GM15510 (cell line): ENCODE data around the gene ARSB.

Experiments
- POLR2A ChIP-seq: IDR thresholded peaks from 3 replicates; pipeline ENCODE4 v1.6.1; 2011; ENCODE audit warnings: borderline replicate concordance; ENCODE audit not compliant: insufficient read length; ENCODE audit errors: extremely low read depth

The ARSB gene

GRCh38 chr5:78923622-78923970 is 61.5 kb downstream of the ARSB start:
- no peak for TF ChIP-seq POLR2A

GRCh38 chr5:78922879-78923621 is 62.1 kb downstream of the ARSB start:
- no peak for TF ChIP-seq POLR2A

GRCh38 chr5:78920604-78921003 is 64.5 kb downstream of the ARSB start:
- TF ChIP-seq POLR2A, result no peak

GRCh38 chr5:78919796-78920195 is 65.3 kb downstream of the ARSB start:
- no peak for TF ChIP-seq POLR2A

- no peak for TF ChIP-seq POLR2A
These were observed 69.1 kb downstream of the ARSB start for GRCh38 chr5:78916044-78916443.

GRCh38 chr5:78915170-78915569 is 69.9 kb downstream of the ARSB start:
- no peak for TF ChIP-seq POLR2A

GRCh38 chr5:78912811-78913210 is 72.3 kb downstream of the ARSB start:
- TF ChIP-seq POLR2A, result no peak

GRCh38 chr5:78912085-78912771 is 72.9 kb downstream of the ARSB start:
- TF ChIP-seq POLR2A, result no peak

GRCh38 chr5:78908173-78909061 is 76.7 kb downstream of the ARSB start:
- TF ChIP-seq POLR2A, result no peak

- no peak for TF ChIP-seq POLR2A
These were observed 77.7 kb downstream of the ARSB start for GRCh38 chr5:78907255-78907891.

- no peak for TF ChIP-seq POLR2A
These were observed 79.8 kb downstream of the ARSB start for GRCh38 chr5:78905084-78905938.

- no peak for TF ChIP-seq POLR2A
These were observed 81.2 kb downstream of the ARSB start for GRCh38 chr5:78903861-78904260.

- no peak for TF ChIP-seq POLR2A
These were observed 81.8 kb downstream of the ARSB start for GRCh38 chr5:78903353-78903752.

GRCh38 chr5:78899922-78900362 is 85.2 kb downstream of the ARSB start:
- TF ChIP-seq POLR2A, result no peak

- TF ChIP-seq POLR2A, result no peak
These were observed 89.0 kb downstream of the ARSB start for GRCh38 chr5:78896132-78896531.

GRCh38 chr5:78895616-78896015 is 89.5 kb downstream of the ARSB start:
- TF ChIP-seq POLR2A, result no peak
